Left lung (tissue), 10 donors: ENCODE data around the gene TRIM52. TPM values are rescaled to one million over a fixed set of nuclear protein-coding genes. Genes with fewer than 3 reads are reported as not detected.
A peak's percentile ranks its signal among the peaks of the same experiment; 100 is the strongest.

ENCODE experiments used
- ATAC-seq: fragments of 200-7000 bp; cut with Tn5 transposase; one replicate; pipeline ENCODE4 v1.9.1; 2020; ENCODE audit warnings: moderate library complexity
- DNase-seq, 4 donors: peaks; one replicate each; pipeline ENCODE4 v3.0.0-alpha.2; 2013 to 2020
- H3K27ac ChIP-seq, 2 donors: fragments of 200-600 bp; sonication (generic) in 1 of 2; one replicate each; pipeline versions ENCODE4 v1.5.0 to v1.8.0; 2020 to 2021
- H3K27me3 ChIP-seq, 2 donors: fragments of 200-600 bp; sonication (generic) in 1 of 2; one replicate each; pipeline versions ENCODE4 v1.5.0 to v1.8.0; 2020 to 2021
- H3K36me3 ChIP-seq, 2 donors: fragments of 200-600 bp; sonication (generic) in 1 of 2; one replicate each; pipeline versions ENCODE4 v1.5.0 to v1.8.0; 2020 to 2021
- H3K4me1 ChIP-seq, 2 donors: fragments of 200-600 bp; one replicate each; pipeline ENCODE4 v1.8.0; 2021
- H3K4me3 ChIP-seq, 2 donors: fragments of 200-600 bp; sonication (generic) in 1 of 2; one replicate each; pipeline versions ENCODE4 v1.5.0 to v1.8.0; 2020 to 2021; ENCODE audit warnings: mild to moderate bottlenecking in 1 of 2
- H3K9me3 ChIP-seq, 2 donors: fragments of 200-600 bp; sonication (generic) in 1 of 2; one replicate each; pipeline versions ENCODE4 v1.5.0 to v1.8.0; 2020 to 2021
- intact Hi-C, 2 donors: fragments of 100-400 bp; cut with DNase I; formaldehyde crosslinking; loops; one replicate each; pipeline versions ENCODE4 v1.11.2 to v1.14.2; 2022
- polyA plus RNA-seq, 6 donors: library from polyadenylated mRNA; unstranded; fragments of 120-200 nt; gene quantifications; one replicate each; pipeline ENCODE4 v1.2.1, GENCODE V29; 2013; ENCODE audit not compliant: insufficient read length in 6 of 6
- total RNA-seq, 2 donors: library from RNA; stranded (reverse); fragmentation: NEBNext Ultra II Directional; extraction: Animal tissue kit (Norgen Biotek cat#: 25700); gene quantifications; one replicate each; pipeline ENCODE4 v1.2.1, GENCODE V29; 2021
- TF ChIP-seq, protein P1 (sequence below), 2 donors: fragments of 200-600 bp; sonication (generic) in 1 of 2; IDR thresholded peaks; one replicate each; pipeline versions ENCODE4 v1.5.0 to v1.8.0; 2021; ENCODE audit warnings: antibody characterized with exemption in 2 of 2
- donor health status: DM: no; HTN: yes; CAD: no.
- donor health status: DM: no; HTN: no; CAD: no.

TRIM52 gene
- total and polyA plus RNA-seq, 8 donors = 12.4 to 45.9 (median 38.3) TPM

DNA sequence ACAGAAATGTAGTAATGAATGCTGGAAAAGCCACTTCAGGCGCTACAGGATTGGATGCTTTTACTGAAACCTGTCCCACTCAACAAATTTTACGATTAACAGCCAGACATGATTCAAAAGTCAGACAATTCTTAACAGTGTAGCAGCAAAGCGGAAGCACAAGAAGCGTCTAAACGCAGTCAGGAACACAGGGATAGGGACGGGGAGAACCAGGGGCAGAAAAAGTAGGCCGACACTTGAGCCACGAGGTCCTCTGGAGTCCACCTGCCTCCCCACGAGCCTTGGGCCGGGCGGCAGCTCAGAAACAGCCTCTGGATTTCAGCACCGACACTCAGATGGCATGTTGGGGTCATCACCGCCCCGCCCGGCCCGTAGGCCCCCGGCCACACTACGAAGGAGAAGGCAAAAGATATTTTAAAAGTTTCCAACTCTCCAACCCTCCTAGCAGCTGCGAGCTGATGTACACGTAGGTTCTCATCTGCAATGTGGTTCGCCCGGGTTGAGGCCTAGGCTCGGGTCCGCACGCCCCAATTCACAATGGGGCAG lies 17.9 kb downstream of the TRIM52 start:
- H3K4me3 ChIP-seq = peak overlapping the region; percentile 64 to 66
- H3K4me1 ChIP-seq = peaks cover 14 to 53% of the 10 kb centered on the region in 2 donors
- intact Hi-C loops = no loop called here
- H3K27me3 ChIP-seq = no peaks in the 10 kb centered on the region
- TF ChIP-seq, protein P1, sequence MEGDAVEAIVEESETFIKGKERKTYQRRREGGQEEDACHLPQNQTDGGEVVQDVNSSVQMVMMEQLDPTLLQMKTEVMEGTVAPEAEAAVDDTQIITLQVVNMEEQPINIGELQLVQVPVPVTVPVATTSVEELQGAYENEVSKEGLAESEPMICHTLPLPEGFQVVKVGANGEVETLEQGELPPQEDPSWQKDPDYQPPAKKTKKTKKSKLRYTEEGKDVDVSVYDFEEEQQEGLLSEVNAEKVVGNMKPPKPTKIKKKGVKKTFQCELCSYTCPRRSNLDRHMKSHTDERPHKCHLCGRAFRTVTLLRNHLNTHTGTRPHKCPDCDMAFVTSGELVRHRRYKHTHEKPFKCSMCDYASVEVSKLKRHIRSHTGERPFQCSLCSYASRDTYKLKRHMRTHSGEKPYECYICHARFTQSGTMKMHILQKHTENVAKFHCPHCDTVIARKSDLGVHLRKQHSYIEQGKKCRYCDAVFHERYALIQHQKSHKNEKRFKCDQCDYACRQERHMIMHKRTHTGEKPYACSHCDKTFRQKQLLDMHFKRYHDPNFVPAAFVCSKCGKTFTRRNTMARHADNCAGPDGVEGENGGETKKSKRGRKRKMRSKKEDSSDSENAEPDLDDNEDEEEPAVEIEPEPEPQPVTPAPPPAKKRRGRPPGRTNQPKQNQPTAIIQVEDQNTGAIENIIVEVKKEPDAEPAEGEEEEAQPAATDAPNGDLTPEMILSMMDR (IDR thresholded peaks at IDR 0.05) = no peak
- peak; percentile 1 for ATAC-seq
- peaks cover 8 to 46% of the 10 kb centered on the region in 2 donors for H3K36me3 ChIP-seq
- no peak for DNase-seq
- H3K27ac ChIP-seq = peak overlapping the region; percentile 97
- H3K9me3 ChIP-seq = no peaks in the 10 kb centered on the region

DNA sequence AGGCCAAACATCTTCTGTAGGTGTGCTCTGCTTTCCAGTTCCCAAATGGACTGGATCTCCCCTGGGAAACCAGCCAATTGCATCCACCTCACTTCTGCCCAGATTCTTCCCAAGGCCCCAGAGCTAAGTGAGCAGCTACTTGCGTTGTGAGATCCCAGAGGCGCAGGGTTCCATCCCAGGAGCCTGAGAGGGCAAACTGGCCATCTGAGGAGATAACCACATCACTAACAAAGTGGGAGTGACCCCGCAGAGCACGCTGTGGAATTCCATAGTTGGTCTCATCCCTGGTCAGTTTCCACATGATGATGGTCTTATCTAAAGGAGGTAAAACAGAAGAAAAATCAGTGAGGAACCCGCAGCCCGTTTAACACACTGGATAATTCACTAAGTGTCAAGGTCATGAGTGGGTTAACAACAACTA lies 18.9 kb downstream of the TRIM52 start:
- Histone ChIP-seq H3K9me3 (no peaks in the 10 kb centered on the region), H3K36me3 (peaks cover 11 to 56% of the 10 kb centered on the region in 2 donors), H3K4me3 (peak overlapping the region; percentile 64 to 66), H3K4me1 (peaks cover 10 to 51% of the 10 kb centered on the region in 2 donors), H3K27me3 (no peaks in the 10 kb centered on the region), H3K27ac (peak overlapping the region in 1 of 2 donors; percentile 97)
- TF ChIP-seq, protein P1 (IDR thresholded peaks at IDR 0.05) = no peak
- DNase-seq (no peak), ATAC-seq (no peak)
- intact Hi-C loops = no loop called here

DNA sequence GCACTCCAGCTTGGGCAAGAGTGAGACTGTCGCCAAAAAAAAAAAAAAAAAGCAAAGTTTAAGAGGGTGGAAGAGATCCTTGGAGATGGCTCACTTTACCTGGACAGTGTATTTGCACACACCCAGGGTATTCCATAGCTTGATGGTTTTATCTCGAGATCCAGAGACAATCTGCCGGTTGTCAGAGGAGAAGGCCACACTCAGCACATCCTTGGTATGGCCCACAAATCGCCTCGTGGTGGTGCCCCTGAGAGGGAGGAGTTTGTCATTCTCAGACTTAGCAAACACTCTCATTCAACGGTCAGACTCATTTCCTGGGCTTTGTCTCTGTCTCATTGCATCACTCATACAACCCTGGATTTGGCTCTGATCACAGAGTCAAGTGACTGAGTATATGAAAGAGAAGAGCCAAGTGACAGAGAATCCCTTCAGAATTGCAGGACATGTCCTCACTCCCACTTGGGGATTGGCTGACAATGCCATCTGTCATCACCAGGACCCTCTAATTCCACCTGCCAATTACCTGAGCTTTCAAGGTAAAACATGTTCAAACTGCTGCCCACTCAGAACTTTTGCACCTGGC lies 19.5 kb downstream of the TRIM52 start:
- peak overlapping the region in 1 of 2 donors; percentile 97 for H3K27ac ChIP-seq
- TF ChIP-seq, protein P1 (IDR thresholded peaks at IDR 0.05) = no peak
- peaks cover 17 to 62% of the 10 kb centered on the region in 2 donors for H3K36me3 ChIP-seq
- H3K9me3 ChIP-seq = no peaks in the 10 kb centered on the region
- H3K4me1 ChIP-seq = peaks cover 10 to 48% of the 10 kb centered on the region in 2 donors
- no peak for ATAC-seq
- H3K4me3 ChIP-seq = peak overlapping the region in 1 of 2 donors; percentile 64
- intact Hi-C loops = no loop called here
- no peak for DNase-seq
- no peaks in the 10 kb centered on the region for H3K27me3 ChIP-seq

DNA sequence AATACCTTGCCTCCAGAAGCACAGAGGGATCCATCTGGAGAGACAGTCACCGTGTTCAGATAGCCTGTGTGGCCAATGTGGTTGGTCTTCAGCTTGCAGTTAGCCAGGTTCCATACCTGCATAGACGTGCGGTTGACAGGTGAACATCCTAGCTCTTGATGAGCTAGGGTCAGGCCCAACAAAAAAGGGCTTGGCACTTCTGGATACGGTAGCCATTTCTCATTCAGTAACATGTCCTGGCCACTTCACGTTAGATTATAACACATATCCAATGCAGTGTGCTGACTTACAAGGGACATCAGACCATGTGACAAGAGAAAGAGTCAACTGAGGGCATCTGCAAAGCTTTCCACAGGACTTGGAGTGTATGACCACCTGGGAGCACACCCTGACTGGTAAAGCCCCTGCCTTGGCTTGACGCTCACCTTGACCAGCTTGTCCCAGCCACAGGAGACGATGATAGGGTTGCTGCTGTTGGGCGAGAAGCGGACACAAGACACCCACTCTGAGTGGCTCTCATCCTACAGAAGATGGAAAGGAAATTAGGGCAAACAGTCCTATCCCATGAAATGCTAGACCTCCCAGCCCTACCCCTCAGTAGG lies 21.8 kb downstream of the TRIM52 start:
- TF ChIP-seq, protein P1 (IDR thresholded peaks at IDR 0.05) = no peak
- H3K27ac ChIP-seq = no peak overlapping the region
- no peak for DNase-seq
- no peaks in the 10 kb centered on the region for H3K9me3 ChIP-seq
- no peak for ATAC-seq
- peaks cover 10 to 30% of the 10 kb centered on the region in 2 donors for H3K4me1 ChIP-seq
- no peaks in the 10 kb centered on the region for H3K27me3 ChIP-seq
- peaks cover 18 to 85% of the 10 kb centered on the region in 2 donors for H3K36me3 ChIP-seq
- H3K4me3 ChIP-seq = no peak overlapping the region
- intact Hi-C loops = no loop called here

DNA sequence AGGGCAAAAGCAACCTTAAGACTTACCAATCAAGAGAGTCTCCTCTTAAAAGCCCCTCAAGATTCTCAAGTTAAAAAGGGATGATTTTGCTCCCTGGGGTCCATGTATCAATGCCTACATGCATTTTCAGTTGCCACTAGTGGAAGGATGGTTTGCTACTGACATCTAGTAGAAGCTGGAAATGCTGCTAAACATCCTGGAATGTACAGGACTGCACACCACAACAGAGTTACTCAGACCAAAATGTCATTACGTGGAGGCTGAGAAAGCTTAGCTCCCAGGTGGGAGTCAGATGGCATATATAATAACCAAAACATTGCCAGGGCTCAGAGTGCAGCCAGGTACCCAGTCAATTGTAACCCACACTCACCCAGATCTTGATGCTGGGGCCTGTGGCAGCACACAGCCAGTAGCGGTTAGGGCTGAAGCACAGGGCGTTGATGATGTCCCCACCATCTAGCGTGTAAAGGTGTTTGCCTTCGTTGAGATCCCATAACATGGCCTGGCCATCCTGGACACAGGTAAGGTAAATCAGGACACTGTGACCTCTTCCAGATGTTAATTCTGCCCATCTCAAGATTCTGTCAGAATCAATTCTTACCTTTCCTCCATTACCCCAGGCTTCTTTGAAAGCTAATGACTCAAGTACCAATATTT lies 23.1 kb downstream of the TRIM52 start:
- DNase-seq = no peak
- Histone ChIP-seq H3K27ac (no peak overlapping the region), H3K36me3 (peaks cover 18 to 98% of the 10 kb centered on the region in 2 donors), H3K4me1 (peaks cover 10 to 30% of the 10 kb centered on the region in 2 donors), H3K9me3 (no peaks in the 10 kb centered on the region), H3K27me3 (no peaks in the 10 kb centered on the region), H3K4me3 (no peak overlapping the region)
- ATAC-seq = no peak
- TF ChIP-seq, protein P1 (IDR thresholded peaks at IDR 0.05) = no peak
- intact Hi-C loops = no loop called here
